ENCODE measurements around the gene NVL.
"Not testable (repeated sequence)": the region's sequence is repeated elsewhere in the genome, so short reads cannot be mapped to it uniquely, and the experiment has no call there.

NVL gene

DNA sequence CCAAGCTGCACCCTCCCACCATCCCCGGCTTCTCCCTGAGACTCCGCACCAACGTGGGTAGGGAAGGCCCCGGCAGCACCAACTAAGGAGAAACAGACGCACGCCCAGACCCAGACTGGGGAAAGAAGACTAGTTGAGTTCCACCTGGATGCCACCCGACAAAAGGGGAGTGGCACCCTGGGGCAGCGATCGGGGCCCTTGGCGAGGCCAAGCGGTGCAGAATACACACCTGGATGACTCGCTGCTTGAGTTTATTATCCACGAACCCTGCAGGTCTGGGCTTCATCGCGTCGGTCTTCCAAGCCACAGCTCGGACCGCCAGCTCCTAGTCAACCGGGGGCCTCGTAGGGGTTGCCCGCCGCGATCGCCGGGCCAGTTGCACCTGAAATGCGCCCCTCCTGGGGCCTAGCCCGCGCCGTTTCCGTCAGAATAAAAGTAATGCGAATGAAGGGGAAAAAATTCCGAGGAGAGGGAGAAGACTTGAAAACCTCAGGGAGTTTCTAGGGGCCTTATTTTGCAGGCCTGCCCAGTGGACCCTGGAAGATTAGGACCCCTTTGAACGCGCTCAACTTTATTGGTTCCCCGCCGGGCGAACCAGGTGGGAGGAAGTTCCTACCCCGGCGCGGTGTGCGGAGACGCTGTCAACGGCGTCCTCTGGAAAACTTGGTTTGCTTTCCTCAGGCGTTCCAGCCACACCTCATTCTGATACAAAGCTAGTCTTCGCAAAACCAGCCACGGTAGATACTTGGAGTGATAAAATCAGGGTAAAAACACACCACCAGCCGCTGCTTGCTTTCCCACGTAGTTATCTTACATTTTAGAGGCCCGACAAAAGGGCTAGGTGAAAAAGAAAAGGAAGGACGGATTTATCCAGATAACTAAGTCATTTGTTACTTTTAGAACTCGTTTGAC, at the start of gene NVL:
TSS of gene NVL (minus strand) at position 331 of the 912 bp plus-strand sequence. CDS start at position 286, 45 bp downstream.
- Histone ChIP-seq H3K36me3 (ENCODE audit: insufficient read depth, low read length) (0 out of 2 replicates have a peak, but pooled peaks cover 3% of the 10 kb centered on the region), H3K9ac (ENCODE audit: low read depth, low read length) (peak within 1 kb of the TSS; percentile 86), H3K9me3 (ENCODE audit: control insufficient read depth, insufficient read depth, low read length) (no peaks in the 10 kb centered on the region), H3K4me1 (ENCODE audit: insufficient read depth, low read length) (no peaks in the 10 kb centered on the region)

DNA sequence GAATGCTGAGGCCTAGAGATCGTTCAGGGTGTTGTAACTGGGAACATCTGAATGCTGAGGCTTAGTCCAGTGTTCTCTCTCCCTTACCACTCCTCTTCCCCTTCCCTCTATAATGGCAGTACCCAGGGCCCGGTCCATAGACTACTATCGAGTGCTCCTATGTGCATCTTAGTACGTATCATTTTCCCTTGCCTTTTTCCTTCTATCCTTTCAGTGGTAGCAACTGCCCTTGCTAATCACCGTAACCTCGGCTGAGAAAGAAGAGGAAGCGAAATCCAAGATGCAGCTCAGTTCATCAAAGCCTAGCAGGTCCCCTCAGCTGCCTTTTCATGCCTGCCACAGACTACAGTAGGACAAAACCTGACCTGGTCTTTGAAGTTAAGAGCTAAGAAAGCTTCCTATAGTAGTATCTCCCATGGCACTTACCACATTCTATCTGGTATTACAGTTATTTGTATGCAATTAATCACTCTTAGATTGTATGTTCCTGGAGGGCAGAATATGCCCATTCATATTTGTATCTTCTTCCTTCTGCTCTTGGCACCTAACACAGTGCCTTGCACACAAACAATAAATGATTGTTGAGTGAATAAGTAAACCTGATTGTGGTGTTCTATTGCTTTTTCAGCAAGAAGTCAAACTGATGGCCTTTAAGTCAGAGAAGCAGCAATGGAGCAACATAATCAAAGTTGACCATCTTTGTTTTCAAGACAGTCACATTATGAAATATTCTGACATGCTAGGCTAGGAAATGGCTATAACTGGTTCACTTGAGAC, 49.1 kb upstream of the NVL start:
- H3K36me3 ChIP-seq (ENCODE audit: insufficient read depth, low read length) = peaks cover 23% of the 10 kb centered on the region
- no peak overlapping the region for H3K9ac ChIP-seq (ENCODE audit: low read depth, low read length)
- peaks cover 5% of the 10 kb centered on the region; the same call in 1 of the 2 replicates for H3K4me1 ChIP-seq (ENCODE audit: insufficient read depth, low read length)
- no peaks in the 10 kb centered on the region for H3K9me3 ChIP-seq (ENCODE audit: control insufficient read depth, insufficient read depth, low read length)

DNA sequence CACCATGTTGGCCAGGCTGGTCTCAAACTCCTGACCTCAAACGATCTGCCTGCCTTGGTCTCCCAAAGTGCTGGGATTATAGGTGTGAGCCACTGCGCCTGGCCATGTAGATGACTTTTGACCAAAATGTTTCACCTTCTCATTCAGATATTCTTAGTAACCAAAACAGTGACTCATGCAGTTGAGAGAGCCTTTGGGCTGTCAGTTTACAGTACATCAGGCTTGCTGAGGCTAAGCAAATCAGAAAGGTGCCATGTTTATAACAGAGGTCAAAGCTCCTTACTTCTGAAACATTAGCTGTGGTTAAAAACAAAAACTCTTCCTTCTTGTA, 47.7 kb upstream of the NVL start:
- no peak overlapping the region for H3K9ac ChIP-seq (ENCODE audit: low read depth, low read length)
- H3K36me3 ChIP-seq (ENCODE audit: insufficient read depth, low read length) = peaks cover 31% of the 10 kb centered on the region
- no peaks in the 10 kb centered on the region for H3K9me3 ChIP-seq (ENCODE audit: control insufficient read depth, insufficient read depth, low read length)
- H3K4me1 ChIP-seq (ENCODE audit: insufficient read depth, low read length) = peaks cover 5% of the 10 kb centered on the region; the same call in 1 of the 2 replicates

DNA sequence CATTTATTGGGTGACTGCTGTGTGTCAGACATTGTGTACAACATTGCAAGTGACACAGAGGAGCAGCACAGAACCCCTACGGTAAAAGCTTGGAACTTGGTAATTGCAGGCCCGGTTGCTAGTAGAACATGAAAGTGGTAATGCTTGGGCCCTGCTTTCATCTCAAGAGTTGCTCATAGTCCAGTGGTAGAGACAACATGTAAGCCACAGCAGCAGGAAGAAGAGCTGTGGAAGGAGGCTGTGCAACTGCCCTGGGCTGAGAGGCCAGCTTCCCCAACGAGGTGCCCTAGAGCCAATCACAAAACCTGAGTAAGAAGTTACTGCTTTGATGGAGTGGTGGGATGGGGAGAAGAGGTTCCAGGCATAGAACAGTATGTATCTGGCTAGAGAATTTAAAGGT, 45.1 kb upstream of the NVL start:
- Histone ChIP-seq H3K9ac (ENCODE audit: low read depth, low read length) (no peak overlapping the region), H3K9me3 (ENCODE audit: control insufficient read depth, insufficient read depth, low read length) (no peaks in the 10 kb centered on the region), H3K36me3 (ENCODE audit: insufficient read depth, low read length) (peaks cover 39% of the 10 kb centered on the region), H3K4me1 (ENCODE audit: insufficient read depth, low read length) (no peaks in the 10 kb centered on the region)

DNA sequence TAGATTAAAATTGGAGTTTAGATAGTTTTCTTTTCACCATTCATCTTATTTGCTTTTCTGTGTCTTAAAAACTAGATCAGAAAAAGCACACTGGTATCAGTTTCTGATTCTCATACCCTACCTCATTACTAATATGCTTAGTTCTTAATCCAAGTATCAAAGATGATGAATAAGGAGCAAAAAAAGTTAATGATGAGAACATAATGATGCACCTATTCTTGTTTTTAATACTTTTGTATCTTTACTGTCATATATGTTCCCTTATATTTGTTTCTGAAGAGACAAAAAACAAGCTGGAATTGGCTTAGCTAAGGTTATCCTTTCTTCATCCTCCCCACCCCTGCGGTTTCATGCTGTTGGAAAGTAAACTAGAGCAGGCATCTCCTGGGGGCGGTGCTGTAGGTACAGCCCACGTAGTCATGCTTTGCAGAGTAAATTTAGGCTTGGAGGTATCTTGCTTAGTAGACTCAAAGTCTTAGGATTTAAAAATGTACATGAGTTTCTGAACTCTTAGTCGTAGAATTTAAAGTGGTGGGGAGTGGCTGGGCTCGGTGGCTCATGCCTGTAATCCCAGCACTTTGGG, 43.1 kb upstream of the NVL start:
- no peaks in the 10 kb centered on the region for H3K9me3 ChIP-seq (ENCODE audit: control insufficient read depth, insufficient read depth, low read length)
- no peak overlapping the region for H3K9ac ChIP-seq (ENCODE audit: low read depth, low read length)
- peaks cover 35% of the 10 kb centered on the region for H3K36me3 ChIP-seq (ENCODE audit: insufficient read depth, low read length)

DNA sequence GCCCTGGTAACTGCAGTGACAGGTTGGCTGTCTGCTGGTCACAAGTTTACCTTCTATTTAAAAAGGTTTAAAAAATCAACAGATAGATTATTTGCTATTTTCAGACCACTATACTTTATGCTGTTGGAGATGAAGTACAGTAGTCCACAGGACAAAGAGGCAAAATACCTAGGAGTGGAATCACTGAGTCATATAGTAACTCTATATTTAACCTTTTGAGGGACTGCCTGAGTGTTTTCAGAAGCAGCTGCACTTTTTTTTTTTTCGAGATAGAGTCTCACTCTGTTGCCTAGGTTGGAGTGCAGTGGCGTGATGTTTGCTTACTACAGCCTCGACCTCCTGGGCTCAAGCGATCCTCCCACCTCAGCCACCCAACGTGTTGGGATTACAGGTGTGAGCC, 38.4 kb upstream of the NVL start:
- Histone ChIP-seq H3K9me3 (ENCODE audit: control insufficient read depth, insufficient read depth, low read length) (peaks cover 5% of the 10 kb centered on the region; the same call in 1 of the 2 replicates), H3K9ac (ENCODE audit: low read depth, low read length) (no peak overlapping the region), H3K4me1 (ENCODE audit: insufficient read depth, low read length) (no peaks in the 10 kb centered on the region), H3K36me3 (ENCODE audit: insufficient read depth, low read length) (peaks cover 39% of the 10 kb centered on the region)

More for the DNA sequence above, 43.1 kb upstream of the NVL start:
- no peaks in the 10 kb centered on the region for H3K4me1 ChIP-seq (ENCODE audit: insufficient read depth, low read length)

DNA sequence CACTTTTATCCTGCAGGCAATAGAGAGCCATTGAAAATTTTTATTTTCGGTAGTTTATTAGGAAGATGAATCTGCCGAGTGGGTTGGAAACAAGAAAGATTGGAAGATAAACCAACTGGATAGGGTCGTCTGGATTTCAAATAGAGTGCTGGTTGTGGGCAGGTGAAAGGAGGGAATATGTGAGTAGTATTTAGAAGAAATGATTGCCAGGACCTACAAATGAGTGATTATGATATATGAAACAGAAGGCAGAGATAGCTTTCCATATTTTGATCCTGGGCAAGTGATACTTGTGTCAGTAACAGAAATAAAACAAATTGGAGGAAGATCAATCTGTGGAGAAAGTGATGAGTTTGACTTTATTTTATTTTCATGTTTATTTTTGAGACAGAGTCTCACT, 29.2 kb upstream of the NVL start:
- peak overlapping the region; percentile 12; the same call in 1 of the 2 replicates for H3K9ac ChIP-seq (ENCODE audit: low read depth, low read length)
- H3K9me3 ChIP-seq (ENCODE audit: control insufficient read depth, insufficient read depth, low read length) = no peaks in the 10 kb centered on the region; the same call in 1 of the 2 replicates
- H3K36me3 ChIP-seq (ENCODE audit: insufficient read depth, low read length) = peaks cover 9% of the 10 kb centered on the region; the same call in 1 of the 2 replicates
- H3K4me1 ChIP-seq (ENCODE audit: insufficient read depth, low read length) = peaks cover 15% of the 10 kb centered on the region

DNA sequence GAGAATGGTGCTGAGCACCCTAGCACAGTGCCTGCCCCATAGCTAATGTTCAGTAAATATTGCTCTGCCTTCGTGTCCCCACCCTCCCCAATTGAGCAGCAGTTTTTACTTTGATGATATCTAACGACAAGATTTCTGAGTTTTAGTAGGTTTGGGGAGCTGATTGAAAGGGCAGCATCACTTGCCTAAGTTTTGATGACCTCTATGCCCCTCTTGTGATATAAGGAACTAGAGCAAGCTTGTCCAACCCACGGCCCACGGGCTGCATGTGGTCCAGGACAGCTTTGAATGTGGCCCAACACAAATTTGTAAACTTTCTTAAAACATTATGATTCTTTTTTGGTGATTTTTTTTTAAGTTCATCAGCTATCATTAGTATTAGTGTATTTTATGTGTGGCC, 28.3 kb upstream of the NVL start:
- Histone ChIP-seq H3K4me1 (ENCODE audit: insufficient read depth, low read length) (peaks cover 15% of the 10 kb centered on the region), H3K36me3 (ENCODE audit: insufficient read depth, low read length) (peaks cover 5% of the 10 kb centered on the region; the same call in 1 of the 2 replicates), H3K9me3 (ENCODE audit: control insufficient read depth, insufficient read depth, low read length) (no peaks in the 10 kb centered on the region; the same call in 1 of the 2 replicates), H3K9ac (ENCODE audit: low read depth, low read length) (peak overlapping the region; percentile 93)

DNA sequence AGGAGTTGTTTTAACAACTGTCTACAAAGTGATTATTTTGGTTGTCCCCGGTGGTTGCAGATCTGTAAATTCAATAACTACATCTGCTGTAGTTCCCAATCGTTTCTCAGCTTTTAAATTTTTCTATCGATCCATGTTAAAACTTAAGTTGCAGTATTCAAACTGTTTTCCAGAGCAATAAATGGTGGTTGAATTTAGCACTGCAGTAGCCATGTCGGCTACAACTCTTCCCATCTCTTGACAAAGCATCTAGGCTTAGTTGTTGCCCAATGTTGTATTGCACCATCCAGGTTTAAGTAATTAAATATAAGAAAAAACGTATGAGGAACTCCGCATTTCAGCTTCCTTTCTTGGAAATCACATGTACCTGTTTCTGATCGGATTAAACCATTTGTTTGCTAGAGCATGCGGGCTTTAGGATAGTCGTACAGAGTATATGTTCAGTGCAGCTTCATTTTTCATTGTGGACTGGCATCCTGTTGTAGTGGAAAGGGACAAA, 27.7 kb upstream of the NVL start:
- Histone ChIP-seq H3K9me3 (ENCODE audit: control insufficient read depth, insufficient read depth, low read length) (peaks cover 3% of the 10 kb centered on the region; the same call in 1 of the 2 replicates), H3K36me3 (ENCODE audit: insufficient read depth, low read length) (peaks cover 3% of the 10 kb centered on the region; the same call in 1 of the 2 replicates), H3K9ac (ENCODE audit: low read depth, low read length) (peak overlapping the region; percentile 93), H3K4me1 (ENCODE audit: insufficient read depth, low read length) (peaks cover 15% of the 10 kb centered on the region)

DNA sequence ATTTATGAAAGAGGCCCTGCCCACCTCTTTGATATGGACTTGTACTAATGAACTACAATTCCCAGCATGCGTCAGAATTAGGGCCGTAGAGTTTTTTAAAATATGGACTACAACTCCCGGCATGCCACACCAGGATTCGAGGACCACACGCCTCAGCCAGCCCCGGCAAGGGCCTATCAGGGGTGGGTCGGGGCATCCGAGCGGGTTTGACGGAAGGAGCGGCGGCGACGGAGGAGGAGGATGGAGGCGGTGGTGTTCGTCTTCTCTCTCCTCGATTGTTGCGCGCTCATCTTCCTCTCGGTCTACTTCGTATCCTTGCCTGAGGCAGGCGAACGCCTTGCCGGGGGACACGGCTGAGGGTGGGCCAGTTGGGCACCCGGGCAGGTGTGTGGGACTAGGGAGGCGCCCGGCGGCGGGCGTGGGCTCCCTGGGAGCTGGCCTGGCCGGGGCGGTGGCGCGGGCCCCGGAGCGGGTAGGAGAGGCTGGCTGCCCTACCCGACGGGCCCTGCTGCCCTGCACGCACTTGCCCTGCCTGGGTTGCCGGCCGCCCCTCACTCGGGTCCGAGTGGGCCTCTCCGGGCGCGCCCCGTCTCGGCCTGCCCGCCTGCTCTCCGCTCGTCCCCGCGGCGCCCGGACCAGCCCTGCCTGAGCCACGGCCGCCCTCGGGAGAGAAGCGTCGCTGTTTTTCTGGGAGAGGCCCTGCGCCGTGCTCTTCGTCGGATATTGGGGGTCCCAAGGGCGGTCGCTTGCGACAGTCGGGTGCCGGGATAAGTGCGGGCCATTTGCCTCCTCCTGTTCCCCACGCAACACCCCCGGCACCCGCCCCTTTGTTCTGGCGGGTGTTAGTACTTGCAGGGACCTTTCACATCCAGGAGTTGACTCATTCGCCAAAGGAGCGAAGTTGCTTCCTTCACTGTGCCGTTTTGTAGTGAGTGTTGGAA, 27.0 kb upstream of the NVL start, which contains the start of gene CNIH4:
TSS of gene CNIH4 (plus strand) at position 195 of the 941 bp plus-strand sequence. CDS start at position 241, 46 bp downstream.
- H3K36me3 ChIP-seq (ENCODE audit: insufficient read depth, low read length) = peaks cover 3% of the 10 kb centered on the region; the same call in 1 of the 2 replicates
- H3K9ac ChIP-seq (ENCODE audit: low read depth, low read length) = peak within 1 kb of the TSS; percentile 93
- peaks cover 15% of the 10 kb centered on the region for H3K4me1 ChIP-seq (ENCODE audit: insufficient read depth, low read length)
- H3K9me3 ChIP-seq (ENCODE audit: control insufficient read depth, insufficient read depth, low read length) = peaks cover 3% of the 10 kb centered on the region; the same call in 1 of the 2 replicates

DNA sequence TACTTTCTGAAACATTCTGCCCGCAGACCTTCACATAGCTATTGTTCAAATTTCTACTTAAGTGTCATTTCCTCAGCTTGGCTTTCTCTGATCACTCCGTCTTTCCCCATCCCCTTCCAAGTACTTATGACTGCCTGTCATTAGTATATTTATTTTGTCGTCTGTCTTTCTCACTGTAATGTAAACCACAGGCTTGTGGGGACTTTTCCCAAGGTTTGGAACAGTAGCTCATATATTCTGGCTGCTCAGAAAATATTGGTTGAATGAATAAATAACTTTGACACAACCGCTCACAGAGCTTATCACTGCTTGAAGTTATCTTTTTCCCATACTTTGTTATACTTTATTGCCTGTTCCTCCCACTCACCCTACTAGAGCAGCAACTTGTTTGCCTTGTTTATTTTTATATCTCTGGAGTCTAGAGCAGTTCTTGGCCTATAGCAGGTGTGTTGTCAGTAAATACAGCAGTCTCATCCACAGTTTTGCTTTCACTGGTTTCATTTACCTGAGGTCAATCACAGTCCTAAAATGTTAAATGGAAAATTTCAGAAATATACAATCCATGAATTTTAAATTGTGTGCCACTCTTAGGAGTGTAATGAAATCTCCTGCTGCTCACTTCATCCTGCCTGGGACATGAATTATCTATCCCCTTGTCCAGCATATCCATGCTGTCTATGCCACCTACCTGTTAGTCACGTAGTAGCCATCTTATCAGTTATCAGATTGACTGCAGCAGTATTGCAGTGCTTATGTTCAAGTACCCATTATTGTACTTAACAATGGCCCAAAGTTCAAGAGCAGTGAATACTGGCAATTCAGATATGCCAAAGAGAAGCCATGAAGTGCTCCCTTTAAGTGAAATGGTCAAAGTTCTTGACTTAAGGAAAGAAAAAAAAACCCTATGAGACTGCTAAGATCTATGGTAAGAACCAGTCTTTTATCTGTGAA, 24.3 kb upstream of the NVL start:
- H3K9me3 ChIP-seq (ENCODE audit: control insufficient read depth, insufficient read depth, low read length) = 0 out of 2 replicates have a peak, but pooled peaks cover 3% of the 10 kb centered on the region
- H3K4me1 ChIP-seq (ENCODE audit: insufficient read depth, low read length) = peaks cover 7% of the 10 kb centered on the region
- H3K36me3 ChIP-seq (ENCODE audit: insufficient read depth, low read length) = peaks cover 3% of the 10 kb centered on the region; the same call in 1 of the 2 replicates
- no peak overlapping the region for H3K9ac ChIP-seq (ENCODE audit: low read depth, low read length)

DNA sequence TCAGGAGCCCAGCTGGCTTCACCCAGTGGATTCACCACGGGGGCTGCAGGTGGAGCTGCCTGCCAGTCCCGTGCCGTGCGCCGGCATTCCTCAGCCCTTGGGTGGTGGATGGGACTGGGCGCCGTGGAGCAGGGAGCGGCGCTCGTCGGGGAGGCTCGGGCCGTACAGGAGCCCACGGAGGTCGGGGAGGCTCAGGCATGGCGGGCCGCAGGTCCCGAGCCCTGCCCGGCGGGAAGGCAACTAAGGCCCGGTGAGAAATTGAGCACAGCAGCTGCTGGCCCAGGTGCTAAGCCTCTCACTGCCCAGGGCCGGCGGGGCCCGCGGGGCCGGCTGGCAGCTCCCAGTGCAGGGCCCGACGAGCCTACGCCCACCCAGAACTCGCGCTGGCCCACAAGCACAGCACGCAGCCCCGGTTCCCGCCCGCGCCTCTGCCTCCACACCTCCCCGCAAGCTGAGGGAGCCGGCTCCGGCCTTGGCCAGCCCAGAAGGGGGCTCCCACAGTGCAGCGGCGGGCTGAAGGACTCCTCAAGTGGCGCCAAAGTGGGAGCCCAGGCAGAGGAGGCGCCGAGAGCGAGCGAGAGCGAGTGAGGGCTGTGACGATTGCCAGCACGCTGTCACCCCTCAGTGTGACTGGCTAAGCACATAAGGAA, 22.6 kb upstream of the NVL start:
- not testable (repeated sequence) for H3K9ac ChIP-seq (ENCODE audit: low read depth, low read length); H3K4me1 ChIP-seq (ENCODE audit: insufficient read depth, low read length); H3K9me3 ChIP-seq (ENCODE audit: control insufficient read depth, insufficient read depth, low read length); H3K36me3 ChIP-seq (ENCODE audit: insufficient read depth, low read length)

Measured in ES-I3 (cell line).